Measurements from ENCODE around the gene CAMK2D.

CAMK2D gene

DNA sequence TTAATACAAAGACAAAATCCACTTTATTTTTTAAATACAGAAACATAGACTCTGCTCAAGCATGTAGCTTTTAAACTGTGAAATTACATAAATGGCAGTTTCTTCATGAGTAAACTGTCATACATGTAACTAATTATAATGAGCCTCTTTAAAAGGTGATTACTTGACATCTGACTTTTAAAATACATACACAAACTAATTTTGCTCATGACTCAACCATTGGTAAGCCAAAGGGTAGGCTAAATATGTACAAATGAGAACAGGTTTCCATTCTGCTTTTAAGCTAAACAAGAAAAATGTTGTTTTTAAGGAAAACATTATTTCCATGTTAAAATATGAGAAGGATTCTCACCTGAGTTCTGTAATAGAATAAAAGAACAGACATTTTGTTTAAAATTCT is 27.9 kb downstream of the CAMK2D start:
- TF ChIP-seq, protein P1, sequence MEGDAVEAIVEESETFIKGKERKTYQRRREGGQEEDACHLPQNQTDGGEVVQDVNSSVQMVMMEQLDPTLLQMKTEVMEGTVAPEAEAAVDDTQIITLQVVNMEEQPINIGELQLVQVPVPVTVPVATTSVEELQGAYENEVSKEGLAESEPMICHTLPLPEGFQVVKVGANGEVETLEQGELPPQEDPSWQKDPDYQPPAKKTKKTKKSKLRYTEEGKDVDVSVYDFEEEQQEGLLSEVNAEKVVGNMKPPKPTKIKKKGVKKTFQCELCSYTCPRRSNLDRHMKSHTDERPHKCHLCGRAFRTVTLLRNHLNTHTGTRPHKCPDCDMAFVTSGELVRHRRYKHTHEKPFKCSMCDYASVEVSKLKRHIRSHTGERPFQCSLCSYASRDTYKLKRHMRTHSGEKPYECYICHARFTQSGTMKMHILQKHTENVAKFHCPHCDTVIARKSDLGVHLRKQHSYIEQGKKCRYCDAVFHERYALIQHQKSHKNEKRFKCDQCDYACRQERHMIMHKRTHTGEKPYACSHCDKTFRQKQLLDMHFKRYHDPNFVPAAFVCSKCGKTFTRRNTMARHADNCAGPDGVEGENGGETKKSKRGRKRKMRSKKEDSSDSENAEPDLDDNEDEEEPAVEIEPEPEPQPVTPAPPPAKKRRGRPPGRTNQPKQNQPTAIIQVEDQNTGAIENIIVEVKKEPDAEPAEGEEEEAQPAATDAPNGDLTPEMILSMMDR (IDR thresholded peaks at IDR 0.05; ENCODE audit: extremely low read depth, missing control alignments): no peak
- no peak for DNase-seq (ENCODE audit: low spot score)

DNA sequence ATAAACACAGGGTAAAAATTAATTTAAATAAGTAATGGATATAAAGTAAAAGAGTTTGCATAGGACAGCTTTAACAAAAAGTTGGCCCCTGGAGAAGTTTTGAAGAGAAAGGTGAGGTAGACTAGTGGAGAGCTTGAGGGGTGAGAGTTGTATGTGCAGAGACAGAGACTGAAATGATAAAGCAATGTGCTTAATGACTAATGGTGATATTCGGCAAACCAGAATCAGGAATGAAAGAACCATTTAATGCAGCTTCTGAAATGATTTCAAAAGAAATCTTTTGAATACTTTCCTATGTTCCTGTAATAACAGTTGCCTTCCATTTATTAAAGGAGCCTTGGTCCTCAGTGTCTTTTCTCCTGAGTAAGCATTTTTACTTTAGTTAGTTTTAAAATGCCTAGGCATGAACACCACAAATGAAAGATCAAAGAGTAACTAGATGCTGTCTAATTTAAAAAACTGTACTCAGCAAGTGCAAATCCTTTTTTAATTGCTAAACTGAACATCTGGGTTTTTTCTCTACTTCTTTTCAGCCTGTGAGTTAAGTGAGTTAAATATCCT is 28.5 kb downstream of the CAMK2D start:
- DNase-seq (ENCODE audit: low spot score): no peak
- TF ChIP-seq, protein P1 (IDR thresholded peaks at IDR 0.05; ENCODE audit: extremely low read depth, missing control alignments): no peak

DNA sequence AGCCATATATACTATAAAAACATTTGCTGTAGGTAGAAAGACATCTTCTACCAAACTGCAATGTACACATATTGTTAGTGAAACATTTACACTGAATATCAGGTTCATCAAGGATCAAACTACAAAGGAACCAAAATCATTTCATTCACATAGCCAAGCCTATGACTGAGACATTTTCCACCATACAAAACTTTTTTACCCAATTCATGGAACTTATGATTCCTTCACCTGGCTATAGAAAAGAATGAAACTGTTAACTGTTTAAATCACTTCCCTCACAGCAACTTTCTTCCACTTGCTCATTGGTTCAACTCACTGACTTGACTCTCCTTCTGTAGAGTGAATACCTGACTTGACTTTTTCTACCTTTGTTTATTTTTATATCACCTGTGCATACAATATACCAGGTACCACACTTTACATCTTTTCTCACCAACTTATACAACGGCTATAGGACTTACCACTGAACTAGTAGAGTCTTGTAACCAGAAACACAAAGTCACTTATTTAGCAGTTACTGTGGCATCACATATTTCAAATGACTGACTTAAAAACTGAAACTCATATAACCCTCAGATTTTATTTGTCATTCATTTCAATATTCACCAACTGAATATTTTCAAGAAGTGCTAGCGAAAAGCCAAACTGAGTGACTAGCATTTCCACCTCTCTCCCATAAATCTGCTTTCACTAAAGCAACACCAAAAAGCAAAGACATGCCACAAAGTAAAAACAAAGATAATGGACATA is 30.9 kb downstream of the CAMK2D start:
- TF ChIP-seq, protein P1 (IDR thresholded peaks at IDR 0.05; ENCODE audit: extremely low read depth, missing control alignments): no peak
- no peak for DNase-seq (ENCODE audit: low spot score)

DNA sequence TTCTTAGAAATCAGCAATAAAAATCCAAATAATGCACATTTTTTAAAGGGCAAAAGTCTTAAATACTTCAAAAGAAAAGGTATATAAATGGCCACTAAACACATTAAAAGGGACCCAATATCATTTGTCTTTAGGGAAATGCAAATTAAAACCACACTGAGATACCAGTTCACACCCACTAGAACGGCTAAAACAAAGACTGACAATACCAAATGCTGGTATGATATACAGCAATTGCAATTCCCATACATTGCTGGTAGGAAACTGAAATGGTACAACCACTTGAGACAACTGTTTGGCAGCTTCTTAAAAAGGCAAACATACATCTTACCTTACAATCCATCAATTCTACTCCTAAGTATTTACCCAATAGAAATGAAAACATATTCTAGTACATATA is 33.7 kb downstream of the CAMK2D start:
- TF ChIP-seq, protein P1 (IDR thresholded peaks at IDR 0.05; ENCODE audit: extremely low read depth, missing control alignments): no peak
- DNase-seq (ENCODE audit: low spot score): no peak

DNA sequence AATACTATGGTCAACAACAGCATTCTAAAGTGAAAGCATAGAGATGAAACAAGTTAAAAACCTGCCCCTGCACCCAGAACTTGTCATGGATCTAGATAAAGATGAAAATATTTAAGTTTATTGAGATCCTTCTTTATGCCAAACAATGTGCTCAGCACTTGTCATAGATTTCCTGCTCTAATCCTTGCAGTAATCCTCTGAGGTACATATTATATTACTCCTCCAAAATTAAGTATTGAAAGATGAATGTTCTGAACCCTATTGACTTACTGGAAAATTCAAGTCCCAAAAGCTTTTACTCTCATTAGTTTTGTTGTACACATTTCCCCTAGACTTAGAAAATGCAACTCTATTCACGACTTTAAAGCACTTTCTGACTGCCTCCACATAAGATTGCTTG is 35.6 kb downstream of the CAMK2D start:
- no peak for DNase-seq (ENCODE audit: low spot score)
- TF ChIP-seq, protein P1 (IDR thresholded peaks at IDR 0.05; ENCODE audit: extremely low read depth, missing control alignments): no peak

DNA sequence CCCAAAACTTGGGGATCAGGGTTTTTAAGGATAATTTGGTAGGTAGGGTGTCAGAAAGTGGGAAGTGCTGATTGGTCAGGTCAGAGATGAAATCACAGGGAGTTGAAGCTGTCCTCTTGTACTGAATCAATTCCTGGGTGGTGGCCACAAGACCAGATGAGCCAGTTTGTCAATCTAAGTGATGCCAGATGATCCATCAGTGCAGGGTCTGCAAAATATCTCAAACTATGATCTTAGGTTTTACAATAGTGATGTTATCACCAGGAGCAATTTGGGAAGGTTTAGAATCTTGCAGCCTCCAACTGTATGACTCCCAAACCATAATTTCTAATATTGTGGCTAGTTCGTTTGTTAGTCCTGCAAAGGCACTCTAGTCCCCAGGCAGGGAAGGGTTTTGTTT is 43.3 kb downstream of the CAMK2D start:
- TF ChIP-seq, protein P1 (IDR thresholded peaks at IDR 0.05; ENCODE audit: extremely low read depth, missing control alignments): no peak
- DNase-seq (ENCODE audit: low spot score): no peak

DNA sequence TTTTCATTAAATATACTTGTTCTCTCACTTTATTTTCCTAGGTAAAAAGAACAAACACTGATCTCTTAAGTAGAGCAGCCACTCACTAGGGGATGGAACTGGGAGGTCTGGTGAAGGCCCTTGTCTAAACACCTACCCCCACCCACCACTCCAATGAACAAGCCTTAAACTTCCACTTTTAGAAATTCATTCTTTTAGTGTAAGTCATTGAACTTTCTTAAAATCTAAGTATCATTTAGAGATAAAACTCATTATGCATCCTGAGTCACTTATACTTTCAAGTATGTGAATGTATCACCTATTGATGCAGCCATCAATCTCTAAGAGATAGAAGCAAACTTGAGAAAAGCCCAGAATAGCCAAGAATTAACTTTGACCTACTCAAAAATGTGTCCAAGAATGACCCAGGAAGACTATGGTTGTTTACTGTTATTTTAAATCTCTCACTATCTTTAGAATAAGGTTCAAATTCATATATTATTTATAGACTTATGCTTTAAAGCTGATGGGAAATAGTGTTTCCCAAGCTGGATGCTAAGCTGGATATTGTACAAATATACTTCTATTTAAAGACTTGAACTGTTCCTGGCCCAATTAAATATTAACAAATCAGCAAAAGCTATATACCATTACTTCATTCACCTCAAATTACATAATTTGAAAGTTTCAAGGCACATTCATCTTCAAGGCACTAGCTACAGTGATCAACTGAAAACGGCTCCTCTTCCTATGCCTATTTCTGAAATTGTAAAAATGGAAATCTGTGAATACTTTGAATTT is 49.5 kb downstream of the CAMK2D start:
- no peak for DNase-seq (ENCODE audit: low spot score)
- TF ChIP-seq, protein P1 (IDR thresholded peaks at IDR 0.05; ENCODE audit: extremely low read depth, missing control alignments): no peak
